IMR-90 (cell line): ENCODE results near the gene PGS1. TPM values are rescaled to one million over a fixed set of nuclear protein-coding genes. Genes with fewer than 3 reads are reported as not detected.
A peak's percentile ranks its signal among the peaks of the same experiment; 100 is the strongest.

Experiments used
- ATAC-seq: fragments of 200-7000 bp; cut with Tn5 transposase; 2 replicates; pipeline ENCODE4 v1.9.1; 2020; ENCODE audit warnings: low read depth, mild to moderate bottlenecking, moderate library complexity
- BruUV-seq: library from RNA; stranded (reverse); fragments of 400-500 nt; replicated peaks from 2 replicates; lab custom pipeline; 2021; lab: Mats Ljungman, UMichigan
- CTCF ChIA-PET: fragments of 300-600 bp; formaldehyde crosslinking; extraction: SDS; loops from one replicate; lab custom pipeline; 2021; ENCODE audit warnings: antibody characterized with exemption; lab: Yijun Ruan, JAX
- POLR2A ChIA-PET: fragments of 300-600 bp; sonication (Branson Sonifier 250); formaldehyde crosslinking; loops from one replicate; lab custom pipeline; 2022; ENCODE audit warnings: antibody characterized with exemption; ENCODE audit not compliant: unreplicated experiment; lab: Charles Lee
- DNase-seq: peaks from one replicate; pipeline ENCODE4 v3.0.0; 2013
- H2AFZ ChIP-seq: replicated peaks from 2 replicates; pipeline ENCODE3; 2013; ENCODE audit warnings: low read length, mild to moderate bottlenecking; ENCODE audit not compliant: poor library complexity
- H2AK5ac ChIP-seq: 2 replicates; pipeline ENCODE4 v1.6.1; 2013; ENCODE audit warnings: low read depth, low read length, inconsistent platforms
- H2AK9ac ChIP-seq: replicated peaks from 2 replicates; pipeline ENCODE3; 2013; ENCODE audit warnings: mild to moderate bottlenecking, low read depth, low read length, moderate library complexity; ENCODE audit not compliant: poor library complexity
- H2BK120ac ChIP-seq: 2 replicates; pipeline ENCODE4 v1.6.1; 2013; ENCODE audit warnings: low read depth, low read length, inconsistent platforms
- H2BK15ac ChIP-seq: 3 replicates; pipeline ENCODE4 v1.6.1; 2013; ENCODE audit warnings: low read depth, low read length, inconsistent platforms
- H2BK20ac ChIP-seq: 2 replicates; pipeline ENCODE4 v1.6.1; 2013; ENCODE audit warnings: low read depth, mild to moderate bottlenecking, inconsistent platforms, low read length, moderate library complexity
- H2BK5ac ChIP-seq: 2 replicates; pipeline ENCODE4 v1.6.1; 2013; ENCODE audit warnings: mild to moderate bottlenecking, low read depth, low read length, inconsistent platforms; ENCODE audit not compliant: poor library complexity, severe bottlenecking
- H3K14ac ChIP-seq: replicated peaks from 2 replicates; pipeline ENCODE4 v1.6.1; 2013; ENCODE audit warnings: low read depth, low read length, inconsistent platforms
- H3K18ac ChIP-seq: 2 replicates; pipeline ENCODE4 v1.6.1; 2013; ENCODE audit warnings: low read depth, low read length, control low read depth
- H3K23ac ChIP-seq: 2 replicates; pipeline ENCODE4 v1.6.1; 2013; ENCODE audit warnings: low read depth, low read length, inconsistent platforms
- H3K27ac ChIP-seq: 2 replicates; pipeline ENCODE4 v1.5.1; 2013; ENCODE audit warnings: mild to moderate bottlenecking, control low read depth, low read length; ENCODE audit not compliant: insufficient read depth
- H3K27me3 ChIP-seq: 2 replicates; pipeline ENCODE4 v1.6.1; 2013; ENCODE audit warnings: low read length; ENCODE audit not compliant: control insufficient read depth, insufficient read depth
- H3K36me3 ChIP-seq: 2 replicates; pipeline ENCODE4 v1.6.1; 2013; ENCODE audit warnings: low read length, mixed read lengths; ENCODE audit not compliant: control insufficient read depth, insufficient read depth
- H3K4ac ChIP-seq: 2 replicates; pipeline ENCODE4 v1.6.1; 2013; ENCODE audit warnings: low read depth, low read length, inconsistent platforms
- H3K4me1 ChIP-seq: 2 replicates; pipeline ENCODE4 v1.6.1; 2013; ENCODE audit warnings: low read length, mixed read lengths; ENCODE audit not compliant: control insufficient read depth, insufficient read depth
- H3K4me2 ChIP-seq: 2 replicates; pipeline ENCODE4 v1.6.1; 2013; ENCODE audit warnings: low read depth, mild to moderate bottlenecking, control low read depth, low read length, moderate library complexity
- H3K4me3 ChIP-seq: 2 replicates; pipeline ENCODE4 v1.5.1; 2013; ENCODE audit warnings: low read depth, mild to moderate bottlenecking, control low read depth, low read length, moderate library complexity; ENCODE audit not compliant: insufficient read depth
- H3K56ac ChIP-seq: 2 replicates; pipeline ENCODE4 v1.6.1; 2013; ENCODE audit warnings: low read length, inconsistent platforms; ENCODE audit not compliant: insufficient read depth; ENCODE audit errors: extremely low read depth
- H3K79me1 ChIP-seq, 2 experiments: 2 replicates each; pipeline ENCODE4 v1.6.1; 2013; ENCODE audit warnings: low read length in 2 of 2, inconsistent platforms in 1 of 2, low read depth in 1 of 2
- H3K9ac ChIP-seq: 2 replicates; pipeline ENCODE4 v1.6.1; 2013; ENCODE audit warnings: low read depth, low read length, control low read depth
- H3K9me1 ChIP-seq: 2 replicates; pipeline ENCODE4 v1.6.1; 2013; ENCODE audit warnings: low read length, inconsistent platforms; ENCODE audit not compliant: insufficient read depth
- H3K9me3 ChIP-seq: 2 replicates; pipeline ENCODE4 v1.6.1; 2013; ENCODE audit warnings: low read length; ENCODE audit not compliant: control insufficient read depth, insufficient read depth
- H4K20me1 ChIP-seq: 2 replicates; pipeline ENCODE4 v1.6.1; 2013; ENCODE audit warnings: low read length, inconsistent platforms; ENCODE audit not compliant: insufficient read depth
- H4K5ac ChIP-seq: 2 replicates; pipeline ENCODE4 v1.6.1; 2013; ENCODE audit warnings: mild to moderate bottlenecking, low read depth, low read length, control low read depth
- H4K8ac ChIP-seq, 2 experiments: 2 replicates each; pipeline ENCODE4 v1.6.1; 2013; ENCODE audit warnings: low read depth in 2 of 2, low read length in 2 of 2, control low read depth in 1 of 2, inconsistent platforms in 1 of 2
- H4K91ac ChIP-seq: 2 replicates; pipeline ENCODE4 v1.6.1; 2013; ENCODE audit warnings: low read depth, low read length, inconsistent platforms; ENCODE audit not compliant: insufficient read depth
- CHD1 ChIP-seq: IDR thresholded peaks from 2 replicates; pipeline ENCODE4 v1.6.1; 2012; ENCODE audit warnings: low read depth, low read length, improper control_type of control experiment
- MAFK ChIP-seq: IDR thresholded peaks from 2 replicates; pipeline ENCODE4 v1.6.1; 2012; ENCODE audit warnings: low read depth, low read length, improper control_type of control experiment
- MAZ ChIP-seq: IDR thresholded peaks from 2 replicates; pipeline ENCODE4 v1.6.1; 2012; ENCODE audit warnings: low read depth, mild to moderate bottlenecking, low read length, improper control_type of control experiment, moderate library complexity, borderline replicate concordance
- NFE2L2 ChIP-seq: fragments of 150-350 bp; IDR thresholded peaks from 2 replicates; pipeline ENCODE4 v1.6.1; 2016; ENCODE audit warnings: low read depth, mild to moderate bottlenecking, low read length
- RCOR1 ChIP-seq: IDR thresholded peaks from 2 replicates; pipeline ENCODE4 v1.6.1; 2012; ENCODE audit warnings: mild to moderate bottlenecking, low read length, improper control_type of control experiment; ENCODE audit not compliant: insufficient replicate concordance
- RFX5 ChIP-seq: IDR thresholded peaks from 2 replicates; pipeline ENCODE4 v1.8.0; 2012; ENCODE audit warnings: low read depth, mild to moderate bottlenecking, low read length, moderate library complexity
- SMC3 ChIP-seq: fragments of 150-350 bp; IDR thresholded peaks from 2 replicates; pipeline ENCODE4 v1.6.1; 2016; ENCODE audit warnings: low read depth, mild to moderate bottlenecking, antibody characterized with exemption, low read length, moderate library complexity
- WGBS, 2 experiments: methylation state at CpG; one replicate each; pipeline versions ENCODE4 v1.1.5 to v1.1.7; 2013; ENCODE audit warnings: missing lambda C conversion rate in 2 of 2; ENCODE audit not compliant: insufficient read length in 1 of 2; ENCODE audit errors: extremely low coverage in 2 of 2; 5-methylcytosine and 5-hydroxymethylcytosine counted together
- dilution Hi-C: fragments of 300-500 bp; cut with HindIII; formaldehyde crosslinking; loops from one replicate; pipeline ENCODE4 v1.14.3; 2018; ENCODE audit warnings: low sequenced_read_pairs; ENCODE audit not compliant: unreplicated experiment
- in situ Hi-C: fragments of 300-500 bp; cut with MboI; formaldehyde crosslinking; loops from 3 replicates; pipeline ENCODE4 v1.14.3; 2019; ENCODE audit warnings: low sequenced_read_pairs, inconsistent platforms, mixed read lengths
- intact Hi-C: fragments of 100-400 bp; cut with micrococcal nuclease; formaldehyde crosslinking; loops from 2 replicates; pipeline ENCODE4 v1.10.0; 2022
- polyA plus RNA-seq, 3 experiments: library from polyadenylated mRNA; depleted of rRNA; stranded (reverse); fragments of >200 nt; gene quantifications; 2 replicates each; pipeline ENCODE4 v1.2.3, GENCODE V29; 2012; ENCODE audit warnings: low replicate concordance in 1 of 3
- total RNA-seq: library from RNA; depleted of rRNA; stranded (reverse); fragments of >200 nt; gene quantifications from 2 replicates; pipeline ENCODE4 v1.2.3, GENCODE V29; 2012
- TF ChIP-seq, protein P1 (sequence below): conservative IDR thresholded peaks from 2 replicates; pipeline ENCODE4 v1.5.1; 2012; ENCODE audit warnings: mild to moderate bottlenecking, low read depth, low read length, improper control_type of control experiment
- TF ChIP-seq, protein P2 (sequence below): fragments of 150-350 bp; IDR thresholded peaks from 2 replicates; pipeline ENCODE4 v1.6.1; 2017; ENCODE audit warnings: mild to moderate bottlenecking, antibody characterized with exemption, low read length, low read depth

Gene PGS1
- total and polyA plus RNA-seq, 2 of the 4 experiments (the other 2 are of a cell fraction) = 18.5 to 43.2 TPM

DNA sequence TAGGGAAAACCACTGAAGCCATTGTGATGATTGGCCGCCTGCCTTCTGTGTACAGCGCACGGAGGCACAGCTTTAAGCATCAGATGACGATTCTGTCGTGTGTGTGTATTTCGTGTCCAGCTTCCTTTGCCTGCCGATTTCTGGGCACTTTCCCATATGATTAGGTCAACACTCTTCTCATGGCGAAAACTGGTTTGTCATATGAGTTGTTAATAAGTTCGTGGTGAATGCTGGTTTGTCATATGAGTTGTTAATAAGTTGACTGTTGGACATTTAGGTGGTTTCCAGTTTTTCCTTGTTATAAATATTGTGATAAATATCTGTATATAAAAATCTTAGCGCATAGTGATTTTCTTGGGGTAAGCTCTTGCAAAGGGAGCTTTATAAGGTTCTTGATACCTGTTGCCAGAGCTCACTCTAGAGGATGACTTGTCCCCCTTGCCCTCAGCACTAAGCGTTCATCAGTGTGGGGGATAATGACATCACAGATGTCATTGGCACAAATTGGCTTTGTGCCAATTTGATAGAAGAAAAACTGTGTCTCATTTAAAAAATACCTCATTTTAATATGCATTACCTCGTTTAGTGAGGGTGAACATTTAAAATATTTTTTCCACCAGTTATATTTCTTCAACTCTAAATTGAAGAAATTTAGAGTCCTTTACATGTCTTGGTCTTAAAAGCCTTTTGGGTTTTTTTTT, 40.0 kb downstream of the PGS1 start (continued):
- TF ChIP-seq CHD1 = no peak

DNA sequence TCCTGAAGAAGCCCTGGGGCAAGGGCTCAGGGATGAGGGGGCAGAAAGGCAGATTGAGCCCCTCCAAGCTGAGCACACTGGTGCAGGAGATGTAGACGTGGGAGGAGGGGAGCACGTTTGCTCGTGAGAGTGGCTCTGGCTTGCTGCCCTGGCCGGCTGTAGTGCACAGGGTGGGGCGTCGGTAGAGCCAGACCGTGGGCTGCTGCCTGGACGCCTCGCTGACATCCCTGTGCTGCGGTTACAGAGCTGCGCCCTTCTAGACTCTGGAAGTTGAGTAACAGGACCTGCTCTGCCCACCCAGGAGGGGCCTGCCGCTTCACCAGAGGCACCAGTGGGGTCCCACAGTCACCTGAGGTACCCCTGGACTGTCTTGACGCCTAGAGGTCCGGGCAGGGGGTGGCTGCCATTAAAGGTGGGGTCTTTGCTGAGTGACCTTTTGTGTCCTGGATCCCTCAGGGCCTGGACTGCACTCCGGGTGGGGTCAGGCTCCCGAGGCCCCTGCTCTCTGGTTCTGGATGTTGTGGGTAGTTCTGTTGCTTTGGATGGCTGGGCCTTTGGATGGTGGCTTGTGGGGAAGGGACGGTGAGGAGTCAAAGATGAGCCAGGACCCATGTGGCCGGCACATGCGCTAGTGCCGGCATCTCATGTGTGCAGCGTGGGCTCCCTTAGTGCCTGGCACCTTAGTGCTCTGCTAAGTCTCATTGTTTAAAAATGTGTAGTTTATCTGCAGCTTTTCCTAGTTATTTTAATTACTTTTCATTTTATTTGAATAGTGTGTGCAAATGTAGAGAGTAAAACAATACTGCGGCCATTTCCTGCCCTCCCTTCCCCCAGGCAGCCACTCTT, 41.7 kb downstream of the PGS1 start:
- H2BK20ac ChIP-seq = no peak overlapping the region
- H3K4me2 ChIP-seq = no peak overlapping the region
- no peaks in the 10 kb centered on the region for H3K9me3 ChIP-seq
- H2BK120ac ChIP-seq = no peak overlapping the region
- BruUV-seq = no TSS peak
- no peak for DNase-seq
- H2BK5ac ChIP-seq = no peak overlapping the region
- H3K9me1 ChIP-seq = 0 out of 2 replicates have a peak, but pooled peaks cover 6% of the 10 kb centered on the region
- peaks cover 48% of the 10 kb centered on the region for H3K36me3 ChIP-seq
- no peak overlapping the region for H4K8ac ChIP-seq
- ATAC-seq = no peak
- no peak overlapping the region for H4K5ac ChIP-seq
- H2AK5ac ChIP-seq = no peak overlapping the region
- no peak overlapping the region for H3K23ac ChIP-seq
- CTCF ChIA-PET = interaction anchor here (2.2 kb wide), 1 partner anchor 59 kb away, joined by 11 read pairs; no protein-coding TSS in a partner anchor
- H3K18ac ChIP-seq = no peak overlapping the region
- no peak overlapping the region for H3K27ac ChIP-seq
- no peak overlapping the region for H3K56ac ChIP-seq
- H2AK9ac ChIP-seq = peak overlapping the region; percentile 29
- H3K14ac ChIP-seq = no peak overlapping the region
- WGBS, 2 experiments = 76% methylated on average over 8 of the region's 22 CpGs; no CpG with 5 or more reads in 1 of the 2 experiments
- peaks cover 22% of the 10 kb centered on the region; the same call in 1 of the 2 replicates for H4K20me1 ChIP-seq
- no peak overlapping the region for H3K9ac ChIP-seq
- H3K4me1 ChIP-seq = peaks cover 20% of the 10 kb centered on the region
- H2BK15ac ChIP-seq = no peak overlapping the region
- H2AFZ ChIP-seq = no peak overlapping the region
- H4K91ac ChIP-seq = no peak overlapping the region
- H3K79me1 ChIP-seq = peaks cover 17 to 78% of the 10 kb centered on the region in 2 experiments
- H3K27me3 ChIP-seq = no peaks in the 10 kb centered on the region
- POLR2A ChIA-PET = interaction anchor here (0.5 kb wide), 1 partner anchor 66 kb away, joined by 5 read pairs; no protein-coding TSS in a partner anchor
- H3K4ac ChIP-seq = no peak overlapping the region
- dilution Hi-C loops (no loop called here), in situ Hi-C loops (loop anchor here (5.0 to 10.0 kb wide), 3 partner anchors 58 to 305 kb away; partner anchors contain the start of gene SOCS3), intact Hi-C loops (no loop called here)
- H3K4me3 ChIP-seq = no peak overlapping the region
- TF ChIP-seq RFX5 (no peak), RCOR1 (no peak), MAZ (no peak), NFE2L2 (no peak), MAFK (no peak), SMC3 (no peak)
- TF ChIP-seq, protein P1, sequence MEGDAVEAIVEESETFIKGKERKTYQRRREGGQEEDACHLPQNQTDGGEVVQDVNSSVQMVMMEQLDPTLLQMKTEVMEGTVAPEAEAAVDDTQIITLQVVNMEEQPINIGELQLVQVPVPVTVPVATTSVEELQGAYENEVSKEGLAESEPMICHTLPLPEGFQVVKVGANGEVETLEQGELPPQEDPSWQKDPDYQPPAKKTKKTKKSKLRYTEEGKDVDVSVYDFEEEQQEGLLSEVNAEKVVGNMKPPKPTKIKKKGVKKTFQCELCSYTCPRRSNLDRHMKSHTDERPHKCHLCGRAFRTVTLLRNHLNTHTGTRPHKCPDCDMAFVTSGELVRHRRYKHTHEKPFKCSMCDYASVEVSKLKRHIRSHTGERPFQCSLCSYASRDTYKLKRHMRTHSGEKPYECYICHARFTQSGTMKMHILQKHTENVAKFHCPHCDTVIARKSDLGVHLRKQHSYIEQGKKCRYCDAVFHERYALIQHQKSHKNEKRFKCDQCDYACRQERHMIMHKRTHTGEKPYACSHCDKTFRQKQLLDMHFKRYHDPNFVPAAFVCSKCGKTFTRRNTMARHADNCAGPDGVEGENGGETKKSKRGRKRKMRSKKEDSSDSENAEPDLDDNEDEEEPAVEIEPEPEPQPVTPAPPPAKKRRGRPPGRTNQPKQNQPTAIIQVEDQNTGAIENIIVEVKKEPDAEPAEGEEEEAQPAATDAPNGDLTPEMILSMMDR = no peak
- TF ChIP-seq, protein P2, sequence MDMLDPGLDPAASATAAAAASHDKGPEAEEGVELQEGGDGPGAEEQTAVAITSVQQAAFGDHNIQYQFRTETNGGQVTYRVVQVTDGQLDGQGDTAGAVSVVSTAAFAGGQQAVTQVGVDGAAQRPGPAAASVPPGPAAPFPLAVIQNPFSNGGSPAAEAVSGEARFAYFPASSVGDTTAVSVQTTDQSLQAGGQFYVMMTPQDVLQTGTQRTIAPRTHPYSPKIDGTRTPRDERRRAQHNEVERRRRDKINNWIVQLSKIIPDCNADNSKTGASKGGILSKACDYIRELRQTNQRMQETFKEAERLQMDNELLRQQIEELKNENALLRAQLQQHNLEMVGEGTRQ = no peak
